ENCODE data around the gene CASS4.

Gene CASS4

GRCh38 chr20:56368351-56369134, 43.5 kb upstream of the CASS4 start:
- Histone ChIP-seq H3K27ac (replicated peaks; ENCODE audit: low read length) (no peak overlapping the region), H2BK12ac (ENCODE audit: low read length) (no peak overlapping the region), H3K4me3 (ENCODE audit: low read length in 2 of 2) (no peak overlapping the region), H2AK5ac (ENCODE audit: low read depth, low read length) (no peak overlapping the region), H3K4me1 (ENCODE audit: control insufficient read depth in 2 of 2, insufficient read depth in 1 of 2, low read depth in 1 of 2, low read length in 2 of 2) (no peaks in the 10 kb centered on the region), H4K8ac (ENCODE audit: low read depth, low read length) (no peak overlapping the region), H2BK5ac (ENCODE audit: low read length) (no peak overlapping the region), H3K36me3 (replicated peaks in 1 of 2; ENCODE audit: control insufficient read depth in 2 of 2, insufficient read depth in 2 of 2, low read length in 2 of 2) (peaks cover 27 to 86% of the 10 kb centered on the region in 2 donors), H3K14ac (ENCODE audit: low read length) (no peak overlapping the region), H3K79me1 (ENCODE audit: low read depth, low read length) (peaks cover 3% of the 10 kb centered on the region), H3K4ac (ENCODE audit: low read length) (no peak overlapping the region), H3K27me3 (ENCODE audit: control insufficient read depth in 3 of 3, insufficient read depth in 3 of 3, low read depth in 1 of 3, low read length in 3 of 3) (no peaks in the 10 kb centered on the region), H3K4me2 (ENCODE audit: insufficient read depth, low read length, poor library complexity, severe bottlenecking) (no peak overlapping the region), H3K18ac (ENCODE audit: low read length) (no peak overlapping the region), H4K91ac (ENCODE audit: low read depth, low read length, poor library complexity) (no peak overlapping the region), H2BK15ac (ENCODE audit: low read length) (no peak overlapping the region), H2AFZ (ENCODE audit: low read length) (no peak overlapping the region), H3K23ac (ENCODE audit: low read depth, low read length, poor library complexity) (no peak overlapping the region), H3K9ac (ENCODE audit: low read depth, low read length, poor library complexity) (no peak overlapping the region), H2BK120ac (ENCODE audit: low read depth, low read length) (no peak overlapping the region), H3K9me3 (replicated peaks in 1 of 2; ENCODE audit: control insufficient read depth in 2 of 2, insufficient read depth in 1 of 2, low read depth in 1 of 2, low read length in 2 of 2) (no peaks in the 10 kb centered on the region)
- no peak for DNase-seq (ENCODE audit: low spot score)
- WGBS, 2 donors (ENCODE audit: extremely low coverage in 2 of 2, insufficient read length in 2 of 2, insufficient replicate concordance in 1 of 2) = no CpG with 5 or more reads among the region's 6 CpGs

GRCh38 chr20:56369179-56369578, 42.9 kb upstream of the CASS4 start:
- Histone ChIP-seq H3K4me2 (ENCODE audit: insufficient read depth, low read length, poor library complexity, severe bottlenecking) (no peak overlapping the region), H2AK5ac (ENCODE audit: low read depth, low read length) (no peak overlapping the region), H3K36me3 (replicated peaks in 1 of 2; ENCODE audit: control insufficient read depth in 2 of 2, insufficient read depth in 2 of 2, low read length in 2 of 2) (peaks cover 30 to 88% of the 10 kb centered on the region in 2 donors), H2BK12ac (ENCODE audit: low read length) (no peak overlapping the region), H3K4ac (ENCODE audit: low read length) (no peak overlapping the region), H3K18ac (ENCODE audit: low read length) (no peak overlapping the region), H3K4me1 (ENCODE audit: control insufficient read depth in 2 of 2, insufficient read depth in 1 of 2, low read depth in 1 of 2, low read length in 2 of 2) (no peaks in the 10 kb centered on the region), H3K79me1 (ENCODE audit: low read depth, low read length) (peaks cover 3% of the 10 kb centered on the region), H3K27me3 (ENCODE audit: control insufficient read depth in 3 of 3, insufficient read depth in 3 of 3, low read depth in 1 of 3, low read length in 3 of 3) (no peaks in the 10 kb centered on the region), H3K14ac (ENCODE audit: low read length) (no peak overlapping the region), H3K27ac (replicated peaks; ENCODE audit: low read length) (no peak overlapping the region), H4K8ac (ENCODE audit: low read depth, low read length) (no peak overlapping the region), H3K9me3 (replicated peaks in 1 of 2; ENCODE audit: control insufficient read depth in 2 of 2, insufficient read depth in 1 of 2, low read depth in 1 of 2, low read length in 2 of 2) (no peaks in the 10 kb centered on the region), H2BK120ac (ENCODE audit: low read depth, low read length) (no peak overlapping the region), H3K9ac (ENCODE audit: low read depth, low read length, poor library complexity) (no peak overlapping the region), H2AFZ (ENCODE audit: low read length) (no peak overlapping the region), H3K4me3 (ENCODE audit: low read length in 2 of 2) (no peak overlapping the region), H3K23ac (ENCODE audit: low read depth, low read length, poor library complexity) (no peak overlapping the region), H2BK15ac (ENCODE audit: low read length) (no peak overlapping the region), H2BK5ac (ENCODE audit: low read length) (no peak overlapping the region), H4K91ac (ENCODE audit: low read depth, low read length, poor library complexity) (no peak overlapping the region)
- no CpG with 5 or more reads among the region's 4 CpGs for WGBS, 2 donors (ENCODE audit: extremely low coverage in 2 of 2, insufficient read length in 2 of 2, insufficient replicate concordance in 1 of 2)
- DNase-seq (ENCODE audit: low spot score) = no peak

GRCh38 chr20:56371977-56372376, 40.1 kb upstream of the CASS4 start:
- H2AFZ ChIP-seq (ENCODE audit: low read length) = no peak overlapping the region
- peaks cover 4% of the 10 kb centered on the region for H3K79me1 ChIP-seq (ENCODE audit: low read depth, low read length)
- no peak overlapping the region for H2BK5ac ChIP-seq (ENCODE audit: low read length)
- H3K14ac ChIP-seq (ENCODE audit: low read length) = no peak overlapping the region
- no peak overlapping the region for H3K27ac ChIP-seq (replicated peaks; ENCODE audit: low read length)
- H2BK12ac ChIP-seq (ENCODE audit: low read length) = no peak overlapping the region
- no peak overlapping the region for H3K23ac ChIP-seq (ENCODE audit: low read depth, low read length, poor library complexity)
- no peaks in the 10 kb centered on the region for H3K27me3 ChIP-seq (ENCODE audit: control insufficient read depth in 3 of 3, insufficient read depth in 3 of 3, low read depth in 1 of 3, low read length in 3 of 3)
- no peak overlapping the region for H4K91ac ChIP-seq (ENCODE audit: low read depth, low read length, poor library complexity)
- no peak overlapping the region for H3K4ac ChIP-seq (ENCODE audit: low read length)
- H3K4me1 ChIP-seq (ENCODE audit: control insufficient read depth in 2 of 2, insufficient read depth in 1 of 2, low read depth in 1 of 2, low read length in 2 of 2) = no peaks in the 10 kb centered on the region
- no peak overlapping the region for H3K4me3 ChIP-seq (ENCODE audit: low read length in 2 of 2)
- no peak overlapping the region for H2BK120ac ChIP-seq (ENCODE audit: low read depth, low read length)
- WGBS, 2 donors (ENCODE audit: extremely low coverage in 2 of 2, insufficient read length in 2 of 2, insufficient replicate concordance in 1 of 2) = no CpG with 5 or more reads among the region's 11 CpGs
- no peak overlapping the region for H2AK5ac ChIP-seq (ENCODE audit: low read depth, low read length)
- no peak overlapping the region for H3K18ac ChIP-seq (ENCODE audit: low read length)
- no peak overlapping the region for H4K8ac ChIP-seq (ENCODE audit: low read depth, low read length)
- peaks cover 27 to 88% of the 10 kb centered on the region in 2 donors for H3K36me3 ChIP-seq (replicated peaks in 1 of 2; ENCODE audit: control insufficient read depth in 2 of 2, insufficient read depth in 2 of 2, low read length in 2 of 2)
- DNase-seq (ENCODE audit: low spot score) = no peak
- no peak overlapping the region for H3K9ac ChIP-seq (ENCODE audit: low read depth, low read length, poor library complexity)
- H2BK15ac ChIP-seq (ENCODE audit: low read length) = no peak overlapping the region
- H3K4me2 ChIP-seq (ENCODE audit: insufficient read depth, low read length, poor library complexity, severe bottlenecking) = no peak overlapping the region
- no peaks in the 10 kb centered on the region for H3K9me3 ChIP-seq (replicated peaks in 1 of 2; ENCODE audit: control insufficient read depth in 2 of 2, insufficient read depth in 1 of 2, low read depth in 1 of 2, low read length in 2 of 2)

- no peaks in the 10 kb centered on the region for H3K9me3 ChIP-seq (replicated peaks in 1 of 2; ENCODE audit: control insufficient read depth in 2 of 2, insufficient read depth in 1 of 2, low read depth in 1 of 2, low read length in 2 of 2)
- H3K18ac ChIP-seq (ENCODE audit: low read length) = no peak overlapping the region
- H4K91ac ChIP-seq (ENCODE audit: low read depth, low read length, poor library complexity) = no peak overlapping the region
- H3K27ac ChIP-seq (replicated peaks; ENCODE audit: low read length) = no peak overlapping the region
- peaks cover 4% of the 10 kb centered on the region for H3K79me1 ChIP-seq (ENCODE audit: low read depth, low read length)
- H2BK12ac ChIP-seq (ENCODE audit: low read length) = no peak overlapping the region
- no peak overlapping the region for H2BK15ac ChIP-seq (ENCODE audit: low read length)
- peaks cover 29 to 93% of the 10 kb centered on the region in 2 donors for H3K36me3 ChIP-seq (replicated peaks in 1 of 2; ENCODE audit: control insufficient read depth in 2 of 2, insufficient read depth in 2 of 2, low read length in 2 of 2)
- H2AK5ac ChIP-seq (ENCODE audit: low read depth, low read length) = no peak overlapping the region
- no peaks in the 10 kb centered on the region for H3K27me3 ChIP-seq (ENCODE audit: control insufficient read depth in 3 of 3, insufficient read depth in 3 of 3, low read depth in 1 of 3, low read length in 3 of 3)
- H3K14ac ChIP-seq (ENCODE audit: low read length) = no peak overlapping the region
- no peak overlapping the region for H3K23ac ChIP-seq (ENCODE audit: low read depth, low read length, poor library complexity)
- H2AFZ ChIP-seq (ENCODE audit: low read length) = no peak overlapping the region
- DNase-seq (ENCODE audit: low spot score) = no peak
- H3K4me2 ChIP-seq (ENCODE audit: insufficient read depth, low read length, poor library complexity, severe bottlenecking) = no peak overlapping the region
- no peak overlapping the region for H3K4ac ChIP-seq (ENCODE audit: low read length)
- no peak overlapping the region for H3K4me3 ChIP-seq (ENCODE audit: low read length in 2 of 2)
- H2BK120ac ChIP-seq (ENCODE audit: low read depth, low read length) = no peak overlapping the region
- no CpG with 5 or more reads among the region's 1 CpG for WGBS, 2 donors (ENCODE audit: extremely low coverage in 2 of 2, insufficient read length in 2 of 2, insufficient replicate concordance in 1 of 2)
- no peak overlapping the region for H4K8ac ChIP-seq (ENCODE audit: low read depth, low read length)
- H3K9ac ChIP-seq (ENCODE audit: low read depth, low read length, poor library complexity) = no peak overlapping the region
- H3K4me1 ChIP-seq (ENCODE audit: control insufficient read depth in 2 of 2, insufficient read depth in 1 of 2, low read depth in 1 of 2, low read length in 2 of 2) = no peaks in the 10 kb centered on the region
- H2BK5ac ChIP-seq (ENCODE audit: low read length) = no peak overlapping the region
Measured at GRCh38 chr20:56372850-56373249, 39.2 kb upstream of the CASS4 start.
